GM12878 (cell line): ENCODE results near the gene RNF113B. TPM values are rescaled to one million over a fixed set of nuclear protein-coding genes. Genes with fewer than 3 reads are reported as not detected.

Experiments
- ATAC-seq: fragments of 200-7000 bp; cut with Tn5 transposase; 3 replicates; pipeline ENCODE4 v1.9.1; 2020; ENCODE audit warnings: mild to moderate bottlenecking, moderate library complexity
- BruUV-seq: library from RNA; stranded (reverse); fragments of 400-500 nt; replicated peaks from 2 replicates; lab custom pipeline; 2021; lab: Mats Ljungman, UMichigan
- CTCF ChIA-PET: fragments of 300-600 bp; sonication (Branson Sonifier 250); formaldehyde crosslinking; extraction: SDS; loops from one replicate; lab custom pipeline; 2021; ENCODE audit warnings: inconsistent platforms; lab: Yijun Ruan, JAX
- POLR2A ChIA-PET: fragments of 350-600 bp; formaldehyde crosslinking; extraction: SDS; loops from one replicate; lab custom pipeline; 2021; ENCODE audit warnings: inconsistent platforms; lab: Charles Lee
- RAD21 ChIA-PET: fragments of 300-600 bp; sonication (Branson Sonifier 250); formaldehyde crosslinking; loops from one replicate; lab custom pipeline; 2023; ENCODE audit warnings: antibody characterized with exemption; ENCODE audit not compliant: unreplicated experiment; lab: Charles Lee
- SMC1A ChIA-PET: fragments of 300-600 bp; sonication (Branson Sonifier 250); formaldehyde crosslinking; loops from one replicate; lab custom pipeline; 2023; ENCODE audit not compliant: unreplicated experiment, uncharacterized antibody; lab: Charles Lee
- DNase-seq: peaks from one replicate; pipeline ENCODE4 v3.0.0-alpha.2; 2011; ENCODE audit warnings: low read depth, low spot score
- FAIRE-seq: peaks from 3 replicates; lab custom pipeline; 2011; peaks lifted over from hg19 to GRCh38; lab: Jason Lieb, UNC
- H2AFZ ChIP-seq: 2 replicates; pipeline ENCODE4 v1.6.0; 2011; ENCODE audit warnings: low read depth, low read length, control low read depth; ENCODE audit not compliant: control insufficient read depth
- H3K27ac ChIP-seq: 2 replicates; pipeline ENCODE4 v1.5.1; 2011; ENCODE audit warnings: control low read depth; ENCODE audit not compliant: control insufficient read depth, insufficient read depth
- H3K27me3 ChIP-seq, 2 experiments: replicated peaks in 1 of 2; 2 replicates each; pipeline versions ENCODE4 v1.6.0 to v1.6.1; 2011; ENCODE audit warnings: low read length in 1 of 2; ENCODE audit not compliant: control insufficient read depth in 2 of 2, insufficient read depth in 2 of 2
- H3K36me3 ChIP-seq, 2 experiments: 2 replicates each; pipeline ENCODE4 v1.5.1; 2011; ENCODE audit warnings: low read length in 1 of 2; ENCODE audit not compliant: control insufficient read depth in 2 of 2, insufficient read depth in 2 of 2
- H3K4me1 ChIP-seq: 2 replicates; pipeline ENCODE4 v1.6.1; 2011; ENCODE audit warnings: mild to moderate bottlenecking, low read length, moderate library complexity, mixed read lengths; ENCODE audit not compliant: control insufficient read depth, insufficient read depth
- H3K4me2 ChIP-seq: 2 replicates; pipeline ENCODE4 v1.6.0; 2011; ENCODE audit warnings: control low read depth; ENCODE audit not compliant: control insufficient read depth, insufficient read depth
- H3K4me3 ChIP-seq: fragments of 200-600 bp; sonication (generic); 2 replicates; pipeline ENCODE4 v1.5.1; 2016
- H3K79me2 ChIP-seq: 2 replicates; pipeline ENCODE4 v1.6.0; 2011; ENCODE audit warnings: low read length; ENCODE audit not compliant: control insufficient read depth, insufficient read depth
- H3K9ac ChIP-seq: 2 replicates; pipeline ENCODE4 v1.8.0; 2011; ENCODE audit warnings: low read length, control low read depth, mixed read lengths; ENCODE audit not compliant: control insufficient read depth, insufficient read depth
- H3K9me3 ChIP-seq: replicated peaks from 3 replicates; pipeline ENCODE4 v1.5.1; 2011; ENCODE audit warnings: mild to moderate bottlenecking, low read length; ENCODE audit not compliant: control insufficient read depth, insufficient read depth
- H4K20me1 ChIP-seq: 2 replicates; pipeline ENCODE4 v1.6.0; 2011; ENCODE audit not compliant: control insufficient read depth, insufficient read depth
- ATF7 ChIP-seq: fragments of 450-650 bp; IDR thresholded peaks from 2 replicates; pipeline ENCODE4 v1.6.1; 2016; ENCODE audit warnings: low read depth, mild to moderate bottlenecking
- BCL11A ChIP-seq: IDR thresholded peaks from 2 replicates; pipeline ENCODE4 v1.6.1; 2011; ENCODE audit warnings: low read depth, low read length
- BMI1 ChIP-seq: fragments of 450-650 bp; IDR thresholded peaks from 2 replicates; pipeline ENCODE4 v1.6.1; 2016; ENCODE audit warnings: mild to moderate bottlenecking, moderate library complexity, borderline replicate concordance
- CBX3 ChIP-seq: fragments of 200-600 bp; sonication (generic); IDR thresholded peaks from 2 replicates; pipeline ENCODE4 v1.6.1; 2016; ENCODE audit warnings: low read depth, borderline replicate concordance
- CEBPZ ChIP-seq: fragments of 150-350 bp; IDR thresholded peaks from 2 replicates; pipeline ENCODE4 v1.6.1; 2016; ENCODE audit warnings: low read depth, low read length
- IKZF2 ChIP-seq, 2 experiments: fragments of 450-650 bp; IDR thresholded peaks; 2 replicates each; pipeline ENCODE4 v1.6.1; 2017; ENCODE audit warnings: mild to moderate bottlenecking in 2 of 2, moderate library complexity in 2 of 2
- MEF2A ChIP-seq: IDR thresholded peaks from 2 replicates; pipeline ENCODE4 v1.6.1; 2011; ENCODE audit warnings: low read depth, mild to moderate bottlenecking, low read length, moderate library complexity; ENCODE audit not compliant: insufficient read depth
- MTA3 ChIP-seq: IDR thresholded peaks from 2 replicates; pipeline ENCODE4 v1.6.1; 2012; ENCODE audit warnings: low read length, inconsistent platforms, borderline replicate concordance
- NFIC ChIP-seq: IDR thresholded peaks from 2 replicates; pipeline ENCODE4 v1.6.1; 2012; ENCODE audit warnings: low read depth, mild to moderate bottlenecking, inconsistent platforms, low read length, moderate library complexity
- TCF3 ChIP-seq: IDR thresholded peaks from 2 replicates; pipeline ENCODE4 v1.6.1; 2012; ENCODE audit warnings: low read depth, mild to moderate bottlenecking, low read length, borderline replicate concordance; ENCODE audit not compliant: insufficient read depth
- YY1 ChIP-seq: IDR thresholded peaks from 2 replicates; pipeline ENCODE4 v1.6.1; 2011; ENCODE audit warnings: low read depth, mild to moderate bottlenecking, low read length
- ZNF274 ChIP-seq: IDR thresholded peaks from one replicate; pipeline ENCODE4 v1.8.0; 2011; ENCODE audit not compliant: insufficient read length, insufficient read depth
- WGBS: methylation state at CpG from one replicate; pipeline ENCODE4 v1.1.6; 2016; ENCODE audit warnings: low lambda C conversion rate; ENCODE audit not compliant: insufficient replicate concordance, insufficient coverage; ENCODE audit errors: missing lambda C conversion rate; 5-methylcytosine and 5-hydroxymethylcytosine counted together
- in situ Hi-C: fragments of 300-500 bp; cut with MboI; formaldehyde crosslinking; loops from 9 replicates; pipeline ENCODE4 v1.14.3; 2018; ENCODE audit warnings: mixed read lengths
- intact Hi-C: fragments of 100-400 bp; cut with micrococcal nuclease; formaldehyde crosslinking; loops from one replicate; pipeline ENCODE4 v1.14.2; 2022; ENCODE audit not compliant: unreplicated experiment
- polyA plus RNA-seq, 11 experiments: library from polyadenylated mRNA; depleted of rRNA in 4 of 11; unstranded in 6 of 11; stranded (reverse) in 5 of 11; fragments of >200 nt; fragmentation: Nextera tagmentation in 4 of 11; fragmentation: Illumina TruSeq in 1 of 11; extraction: Ambion mirVana in 4 of 11; extraction: Trizol in 1 of 11; gene quantifications; 1 replicate in 1 of 11; 2 replicates in 10 of 11; pipeline versions ENCODE4 v1.2.1 to v1.2.3, GENCODE V29; 2011 to 2016; ENCODE audit warnings: inconsistent platforms in 2 of 11, missing spikeins in 2 of 11, low read depth in 1 of 11
- total RNA-seq, 4 experiments: library from RNA; depleted of rRNA in 3 of 4; stranded (reverse); fragments of >200 nt in 3 of 4; fragmentation: Illumina TruSeq in 1 of 4; extraction: Trizol in 1 of 4; gene quantifications; 2 replicates each; pipeline versions ENCODE4 v1.2.1 to v1.2.3, GENCODE V29; 2013 to 2021
- TF ChIP-seq, protein P1 (sequence below): IDR thresholded peaks from 2 replicates; pipeline ENCODE4 v1.6.1; 2012; ENCODE audit warnings: low read depth, low read length, improper control_type of control experiment
- TF ChIP-seq, protein P2 (sequence below): IDR thresholded peaks from 2 replicates; pipeline ENCODE4 v1.6.1; 2012; ENCODE audit warnings: improper control_type of control experiment, low read depth, low read length; ENCODE audit not compliant: insufficient replicate concordance

RNF113B gene
- total and polyA plus RNA-seq, 10 of the 15 experiments (the other 5 are each of a cell fraction or from before 2014, with no cell fraction given): not detected

- ChIA-PET RAD21 (interaction anchor here (1.2 kb wide), 1 partner anchor 29 kb away, joined by 5 read pairs; no protein-coding TSS in a partner anchor), SMC1A (interaction anchor here (0.6 to 1.1 kb wide), 3 partner anchors 10 to 1055 kb away, joined by 3 to 4 read pairs (median 3); no protein-coding TSS in a partner anchor), POLR2A (no interaction called here), CTCF (interaction anchor here (0.8 to 1.8 kb wide), 2 partner anchors 14 to 74 kb away, joined by 4 to 5 read pairs; no protein-coding TSS in a partner anchor)
- DNase-seq: no peak
- Histone ChIP-seq H3K4me1 (no peaks in the 10 kb centered on the region), H3K4me2 (no peak overlapping the region), H3K27me3 (no peaks in the 10 kb centered on the region), H3K9ac (no peak overlapping the region), H3K27ac (no peak overlapping the region), H2AFZ (no peak overlapping the region), H3K36me3 (no peaks in the 10 kb centered on the region), H3K4me3 (no peak overlapping the region), H3K79me2 (no peaks in the 10 kb centered on the region), H4K20me1 (no peaks in the 10 kb centered on the region), H3K9me3 (no peaks in the 10 kb centered on the region; the same call in 2 of the 3 replicates)
- intact Hi-C loops (no loop called here), in situ Hi-C loops (no loop called here)
- 9% methylated on average over 7 of the region's 7 CpGs for WGBS
- no peak for ATAC-seq
- no TSS peak for BruUV-seq
- no peak for FAIRE-seq
- TF ChIP-seq, protein P1, sequence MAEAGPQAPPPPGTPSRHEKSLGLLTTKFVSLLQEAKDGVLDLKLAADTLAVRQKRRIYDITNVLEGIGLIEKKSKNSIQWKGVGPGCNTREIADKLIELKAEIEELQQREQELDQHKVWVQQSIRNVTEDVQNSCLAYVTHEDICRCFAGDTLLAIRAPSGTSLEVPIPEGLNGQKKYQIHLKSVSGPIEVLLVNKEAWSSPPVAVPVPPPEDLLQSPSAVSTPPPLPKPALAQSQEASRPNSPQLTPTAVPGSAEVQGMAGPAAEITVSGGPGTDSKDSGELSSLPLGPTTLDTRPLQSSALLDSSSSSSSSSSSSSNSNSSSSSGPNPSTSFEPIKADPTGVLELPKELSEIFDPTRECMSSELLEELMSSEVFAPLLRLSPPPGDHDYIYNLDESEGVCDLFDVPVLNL: no peak
- no peak for TF ChIP-seq TCF3
- no peak for TF ChIP-seq MEF2A
- no peak for TF ChIP-seq CEBPZ
- no peak for TF ChIP-seq ZNF274
- TF ChIP-seq YY1: no peak
- TF ChIP-seq, protein P2, sequence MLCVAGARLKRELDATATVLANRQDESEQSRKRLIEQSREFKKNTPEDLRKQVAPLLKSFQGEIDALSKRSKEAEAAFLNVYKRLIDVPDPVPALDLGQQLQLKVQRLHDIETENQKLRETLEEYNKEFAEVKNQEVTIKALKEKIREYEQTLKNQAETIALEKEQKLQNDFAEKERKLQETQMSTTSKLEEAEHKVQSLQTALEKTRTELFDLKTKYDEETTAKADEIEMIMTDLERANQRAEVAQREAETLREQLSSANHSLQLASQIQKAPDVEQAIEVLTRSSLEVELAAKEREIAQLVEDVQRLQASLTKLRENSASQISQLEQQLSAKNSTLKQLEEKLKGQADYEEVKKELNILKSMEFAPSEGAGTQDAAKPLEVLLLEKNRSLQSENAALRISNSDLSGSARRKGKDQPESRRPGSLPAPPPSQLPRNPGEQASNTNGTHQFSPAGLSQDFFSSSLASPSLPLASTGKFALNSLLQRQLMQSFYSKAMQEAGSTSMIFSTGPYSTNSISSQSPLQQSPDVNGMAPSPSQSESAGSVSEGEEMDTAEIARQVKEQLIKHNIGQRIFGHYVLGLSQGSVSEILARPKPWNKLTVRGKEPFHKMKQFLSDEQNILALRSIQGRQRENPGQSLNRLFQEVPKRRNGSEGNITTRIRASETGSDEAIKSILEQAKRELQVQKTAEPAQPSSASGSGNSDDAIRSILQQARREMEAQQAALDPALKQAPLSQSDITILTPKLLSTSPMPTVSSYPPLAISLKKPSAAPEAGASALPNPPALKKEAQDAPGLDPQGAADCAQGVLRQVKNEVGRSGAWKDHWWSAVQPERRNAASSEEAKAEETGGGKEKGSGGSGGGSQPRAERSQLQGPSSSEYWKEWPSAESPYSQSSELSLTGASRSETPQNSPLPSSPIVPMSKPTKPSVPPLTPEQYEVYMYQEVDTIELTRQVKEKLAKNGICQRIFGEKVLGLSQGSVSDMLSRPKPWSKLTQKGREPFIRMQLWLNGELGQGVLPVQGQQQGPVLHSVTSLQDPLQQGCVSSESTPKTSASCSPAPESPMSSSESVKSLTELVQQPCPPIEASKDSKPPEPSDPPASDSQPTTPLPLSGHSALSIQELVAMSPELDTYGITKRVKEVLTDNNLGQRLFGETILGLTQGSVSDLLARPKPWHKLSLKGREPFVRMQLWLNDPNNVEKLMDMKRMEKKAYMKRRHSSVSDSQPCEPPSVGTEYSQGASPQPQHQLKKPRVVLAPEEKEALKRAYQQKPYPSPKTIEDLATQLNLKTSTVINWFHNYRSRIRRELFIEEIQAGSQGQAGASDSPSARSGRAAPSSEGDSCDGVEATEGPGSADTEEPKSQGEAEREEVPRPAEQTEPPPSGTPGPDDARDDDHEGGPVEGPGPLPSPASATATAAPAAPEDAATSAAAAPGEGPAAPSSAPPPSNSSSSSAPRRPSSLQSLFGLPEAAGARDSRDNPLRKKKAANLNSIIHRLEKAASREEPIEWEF: no peak
- no peak for TF ChIP-seq ATF7
- TF ChIP-seq NFIC: no peak
- TF ChIP-seq BMI1: no peak
- no peak for TF ChIP-seq MTA3
- no peak for TF ChIP-seq BCL11A
- TF ChIP-seq IKZF2 (IDR thresholded peaks at IDR 0.05): no peak
- no peak for TF ChIP-seq CBX3
These were observed 4.3 kb downstream of the RNF113B start for GRCh38 chr13:98172590-98173422.
